Posterior vena cava (tissue), 2 donors: ENCODE results near the gene ZNF319. TPM values are rescaled to one million over a fixed set of nuclear protein-coding genes. Genes with fewer than 3 reads are reported as not detected.

Experiments used
- DNase-seq: peaks from one replicate; pipeline ENCODE4 v3.0.0-alpha.2; 2020; ENCODE audit warnings: low spot score
- intact Hi-C, 2 donors: fragments of 100-400 bp; cut with DNase I; formaldehyde crosslinking; loops; one replicate each; pipeline versions ENCODE4 v1.14.1 to v1.14.2; 2022 to 2023
- total RNA-seq, 2 donors: library from RNA; stranded (reverse); fragmentation: NEBNext Ultra II Directional; extraction: Animal tissue kit (Norgen Biotek cat#: 25700); gene quantifications; one replicate each; pipeline ENCODE4 v1.2.1, GENCODE V29; 2021
- donor health status: DM: yes; HTN: yes; CAD: no.
- donor health status: DM: yes; HTN: yes; CAD: no.

ZNF319 gene
- total RNA-seq, 2 donors from 2014 or later = 7.1 to 7.5 TPM

- peak; percentile 66 for DNase-seq
- intact Hi-C loops = loop anchor here in 1 of 2 donors (1.0 to 5.0 kb wide), 2 partner anchors 28 to 1068 kb away; no protein-coding TSS in a partner anchor
Measured at GRCh38 chr16:58039829-58040495, 39.5 kb upstream of the ZNF319 start.

DNA sequence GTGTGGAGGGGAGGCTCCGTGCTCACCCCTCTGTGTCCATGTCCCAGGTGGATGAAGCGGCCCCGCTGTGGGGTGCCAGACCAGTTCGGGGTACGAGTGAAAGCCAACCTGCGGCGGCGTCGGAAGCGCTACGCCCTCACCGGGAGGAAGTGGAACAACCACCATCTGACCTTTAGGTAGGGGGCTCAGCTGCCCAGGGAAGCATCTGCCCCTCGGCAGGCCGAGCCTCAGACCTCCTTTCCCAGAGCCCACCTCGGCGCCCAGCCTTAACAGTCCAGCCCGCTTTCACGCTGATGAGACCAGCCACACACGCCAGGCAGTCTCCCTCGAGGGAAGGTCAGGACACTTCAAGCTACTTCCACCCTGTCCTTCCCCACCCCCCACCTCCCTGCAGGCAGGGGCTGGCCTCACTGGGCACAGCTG lies 37.8 kb upstream of the ZNF319 start:
- intact Hi-C loops = no loop called here
- no peak for DNase-seq

- no peak for DNase-seq
- intact Hi-C loops = no loop called here
Measured at GRCh38 chr16:58037365-58038057, 37.0 kb upstream of the ZNF319 start.

DNA sequence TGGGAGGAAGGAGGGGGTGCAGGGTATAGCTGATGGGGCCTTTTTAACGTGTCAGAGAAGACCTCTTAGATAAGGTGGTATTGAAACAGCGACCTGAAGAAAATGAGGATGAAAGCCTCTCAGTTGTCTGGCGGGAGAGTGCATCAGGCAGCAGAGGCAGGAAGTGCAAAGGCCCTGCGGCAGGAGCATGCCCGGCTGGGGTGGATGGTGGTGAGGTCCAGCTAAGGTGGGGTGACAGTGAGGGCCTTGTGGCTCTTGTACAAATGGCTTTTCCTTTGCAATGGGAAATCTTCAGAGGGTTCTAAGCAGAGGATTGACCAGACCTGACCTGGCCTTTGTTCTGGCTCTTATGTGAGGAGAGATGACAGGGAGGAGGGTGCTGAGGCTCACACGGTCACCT lies 36.5 kb upstream of the ZNF319 start:
- intact Hi-C loops = no loop called here
- no peak for DNase-seq

GRCh38 chr16:58035356-58036170 lies 35.1 kb upstream of the ZNF319 start:
- DNase-seq = no peak
- intact Hi-C loops = no loop called here

GRCh38 chr16:58034774-58035173 lies 34.3 kb upstream of the ZNF319 start:
- DNase-seq = no peak
- intact Hi-C loops = no loop called here

DNA sequence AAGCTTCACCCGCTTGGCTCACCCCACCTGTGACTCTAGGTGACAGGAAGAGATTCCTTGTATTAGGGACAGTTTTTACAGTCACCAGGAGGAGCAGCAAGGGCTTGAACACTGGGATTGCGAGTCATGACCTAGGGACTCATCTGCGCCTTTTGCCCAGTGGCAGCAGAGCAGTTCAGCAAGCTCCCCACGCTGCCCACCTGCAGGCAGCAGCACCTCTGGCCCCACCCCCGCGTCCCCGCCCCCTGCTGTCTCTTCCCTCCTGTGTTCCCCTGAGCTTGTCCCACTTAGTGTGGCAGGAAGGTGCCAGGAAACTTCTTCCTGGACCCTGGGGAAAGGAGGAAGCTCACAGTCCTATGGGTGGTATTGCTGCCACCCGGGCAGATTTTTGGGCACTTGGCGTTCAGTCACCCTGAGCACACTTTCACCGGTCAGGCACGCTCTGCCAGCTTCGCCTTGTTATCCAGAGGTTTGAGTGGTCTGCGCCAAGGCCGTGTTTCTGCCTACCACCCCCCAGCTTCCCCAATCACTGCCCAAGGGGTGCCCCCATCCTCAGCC lies 33.7 kb upstream of the ZNF319 start:
- no peak for DNase-seq
- intact Hi-C loops = no loop called here

- DNase-seq = no peak
- intact Hi-C loops = no loop called here
Measured at GRCh38 chr16:58032710-58033293, 32.3 kb upstream of the ZNF319 start.

DNA sequence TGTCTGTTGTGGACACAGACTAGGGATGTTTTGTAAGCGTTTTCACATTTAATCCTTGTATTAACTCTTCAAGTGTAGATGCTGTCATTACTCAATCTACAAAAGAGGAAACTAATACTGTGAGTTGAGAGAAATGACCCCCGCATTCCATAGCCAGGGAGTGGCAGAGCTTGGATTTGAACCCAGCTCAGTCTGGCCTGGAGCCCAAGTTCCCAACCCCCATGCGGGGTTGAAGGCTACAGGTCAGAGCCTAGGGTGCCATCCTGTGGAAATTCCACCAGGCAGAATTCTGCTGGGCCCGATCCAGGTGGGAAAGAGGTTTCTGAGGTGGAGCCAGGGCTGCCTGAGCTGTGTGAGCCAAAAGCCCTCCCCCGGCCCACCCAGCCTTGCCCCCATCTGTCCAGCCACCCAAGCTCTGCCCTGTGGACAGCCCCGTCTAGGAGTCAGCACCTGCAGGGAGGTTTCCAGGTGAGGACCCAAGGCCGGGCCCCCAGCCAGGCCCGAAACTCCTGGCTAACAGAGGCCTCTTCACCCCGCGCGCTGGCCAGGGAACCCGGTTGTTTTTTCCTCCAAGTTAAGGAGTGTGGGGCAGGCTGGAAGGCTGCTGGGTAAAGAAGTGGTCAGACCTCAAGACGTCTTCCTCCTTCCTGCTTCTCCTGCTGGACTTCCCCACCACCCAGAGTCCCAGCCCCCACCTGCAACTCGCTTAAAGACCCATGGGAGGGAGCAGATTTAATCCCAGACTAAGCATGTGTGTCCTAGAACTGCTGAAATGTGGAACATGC lies 30.7 kb upstream of the ZNF319 start:
- intact Hi-C loops = no loop called here

DNA sequence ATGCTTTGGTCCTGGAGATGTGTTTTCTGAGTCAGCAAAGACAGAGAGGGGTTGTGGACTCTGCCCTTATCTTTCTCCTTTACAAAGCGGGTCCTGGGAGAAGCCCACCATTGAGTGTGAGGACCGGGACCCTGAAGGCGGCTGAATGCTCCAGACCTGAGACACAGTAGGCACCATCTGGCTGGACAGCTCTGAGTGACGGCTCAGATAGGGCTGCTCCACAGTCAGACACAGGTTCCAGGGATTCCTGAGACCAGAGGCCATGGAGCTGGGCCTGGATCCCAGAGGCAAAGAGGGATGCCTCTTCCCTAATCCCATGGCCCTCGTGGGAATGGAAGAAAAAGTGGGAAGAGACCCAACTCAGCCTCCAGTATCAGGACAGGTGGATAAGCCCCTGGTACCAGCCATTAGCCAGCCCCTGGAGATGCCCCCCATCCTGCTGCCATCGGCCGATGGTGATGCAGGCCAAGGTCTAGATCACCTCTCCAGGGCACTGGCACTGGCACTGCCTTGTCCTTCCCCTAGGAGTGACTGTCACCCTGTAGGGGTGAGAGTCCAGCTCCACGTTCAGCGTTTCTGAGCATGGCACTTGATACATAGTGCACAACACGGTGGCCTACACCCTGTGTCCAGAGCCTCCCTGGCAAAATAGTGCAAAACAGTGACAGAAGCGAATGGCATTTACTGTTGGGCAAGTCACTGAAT lies 29.8 kb upstream of the ZNF319 start:
- intact Hi-C loops = no loop called here
- DNase-seq = no peak

More for the DNA sequence above, 30.7 kb upstream of the ZNF319 start:
- no peak for DNase-seq

DNA sequence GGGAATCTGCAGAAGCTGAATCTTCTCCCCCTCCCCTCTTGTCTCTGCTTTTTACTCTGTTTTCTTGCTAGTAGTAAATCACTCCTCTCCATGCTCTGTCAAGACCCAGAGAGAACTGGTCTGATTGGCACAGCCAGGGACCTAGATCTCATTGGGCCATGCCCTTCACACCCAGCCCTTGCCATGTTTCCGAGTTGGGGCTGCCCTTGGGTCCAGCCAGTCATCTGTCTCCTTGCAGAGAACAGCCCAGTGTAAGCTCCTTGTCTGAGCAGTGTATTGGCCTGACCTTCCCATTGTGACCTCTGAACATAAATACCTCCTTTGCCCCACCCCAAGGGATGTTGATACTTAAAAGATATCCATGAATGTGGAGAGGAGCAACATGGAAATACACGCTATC lies 28.9 kb upstream of the ZNF319 start:
- DNase-seq = no peak
- intact Hi-C loops = loop anchor here in 1 of 2 donors (1.0 kb wide), 1 partner anchor 89 kb away; no protein-coding TSS in a partner anchor

DNA sequence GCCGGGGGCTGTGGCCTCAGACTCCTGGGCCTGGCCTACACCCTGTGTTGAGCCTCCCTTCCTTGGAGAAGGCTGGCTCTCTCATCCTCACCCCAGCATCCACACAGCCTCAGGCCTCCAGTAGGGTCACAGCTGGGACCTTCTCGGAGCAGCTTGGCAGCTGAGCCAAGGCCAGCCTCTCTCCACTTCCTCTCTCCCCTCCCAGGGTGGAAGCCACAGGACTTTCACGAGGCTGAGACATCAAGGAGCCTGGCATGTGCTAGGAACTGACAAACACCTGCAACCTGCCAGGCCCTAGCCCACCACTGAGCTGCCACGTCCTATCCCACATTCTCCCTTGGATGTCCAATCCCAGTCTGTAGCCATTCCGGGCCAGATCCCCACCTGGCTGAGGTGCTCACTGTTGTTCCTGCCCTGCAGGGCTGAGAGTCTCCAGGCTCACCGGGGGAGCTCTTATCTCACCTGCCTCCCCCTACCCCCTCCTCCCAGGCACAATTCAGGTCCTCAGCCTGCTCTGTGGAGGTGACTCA lies 28.1 kb upstream of the ZNF319 start:
- intact Hi-C loops = loop anchor here in 1 of 2 donors (1.0 kb wide), 1 partner anchor 90 kb away; no protein-coding TSS in a partner anchor
- DNase-seq = no peak

DNA sequence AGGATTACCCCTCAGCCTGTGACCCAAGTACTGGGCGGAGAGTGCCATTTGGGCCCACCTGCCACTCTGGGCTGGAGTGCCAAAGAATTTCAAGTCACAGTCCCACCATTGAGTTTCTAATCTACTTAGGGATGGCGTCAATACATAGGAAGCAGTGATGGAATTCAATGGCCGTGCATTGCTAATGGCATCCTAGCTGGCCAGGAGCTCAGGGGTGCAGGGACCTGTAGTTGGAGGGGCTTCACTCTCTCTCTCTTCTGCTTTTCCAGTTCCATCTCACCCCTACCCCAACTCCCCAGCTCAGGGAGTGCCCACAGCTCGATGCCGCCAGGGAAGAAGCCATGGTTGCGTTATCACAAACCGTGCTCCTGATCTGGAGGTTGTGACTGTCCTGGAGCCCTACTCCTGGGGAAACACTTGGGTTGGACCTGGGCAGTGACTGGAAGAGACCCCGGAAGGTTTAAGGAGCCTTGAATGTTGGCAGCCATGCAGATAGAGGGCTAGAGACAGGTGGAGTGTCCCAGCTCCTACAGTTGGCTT lies 27.5 kb upstream of the ZNF319 start:
- DNase-seq = no peak
- intact Hi-C loops = no loop called here

DNA sequence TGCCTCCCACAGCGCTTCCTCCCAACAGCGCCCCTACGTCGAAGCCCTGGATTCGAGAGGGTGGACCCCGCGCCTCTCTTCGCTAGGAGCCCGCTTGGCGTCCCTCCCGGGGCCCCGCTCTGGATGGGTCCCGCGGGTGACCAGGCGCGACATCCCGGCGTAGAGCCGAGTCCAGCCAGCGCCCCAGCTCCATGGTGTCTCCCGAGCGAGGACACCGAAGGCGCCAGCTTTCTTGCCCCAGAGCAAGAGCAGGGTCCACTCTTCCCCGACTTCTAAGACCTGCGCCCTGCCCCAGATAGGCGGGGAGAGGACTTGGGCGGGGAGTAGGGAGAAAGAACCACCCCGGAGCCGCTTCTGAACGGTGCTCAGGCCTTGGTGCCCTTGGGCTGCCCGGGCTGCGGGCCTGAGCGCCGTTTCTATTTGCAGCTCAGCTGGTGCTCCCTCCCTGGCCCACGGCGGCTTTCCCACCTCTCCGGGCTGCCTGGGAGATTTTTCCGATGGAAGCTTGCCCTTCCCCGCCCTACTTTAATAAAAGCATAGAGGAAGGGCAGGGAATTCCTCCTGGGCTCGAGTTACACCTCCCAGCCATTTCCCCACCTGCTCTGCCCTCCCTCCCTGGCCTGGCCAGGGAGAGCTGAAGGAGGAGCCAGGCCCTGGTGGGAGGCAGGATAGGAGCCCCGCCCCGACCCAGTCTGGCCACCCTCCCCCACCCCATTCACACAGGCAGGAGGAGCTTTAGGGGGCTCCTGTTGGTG lies 26.9 kb upstream of the ZNF319 start:
- intact Hi-C loops = no loop called here
- no peak for DNase-seq

- intact Hi-C loops = no loop called here
- DNase-seq = no peak
Measured at GRCh38 chr16:58026705-58027160, 26.3 kb upstream of the ZNF319 start.

DNA sequence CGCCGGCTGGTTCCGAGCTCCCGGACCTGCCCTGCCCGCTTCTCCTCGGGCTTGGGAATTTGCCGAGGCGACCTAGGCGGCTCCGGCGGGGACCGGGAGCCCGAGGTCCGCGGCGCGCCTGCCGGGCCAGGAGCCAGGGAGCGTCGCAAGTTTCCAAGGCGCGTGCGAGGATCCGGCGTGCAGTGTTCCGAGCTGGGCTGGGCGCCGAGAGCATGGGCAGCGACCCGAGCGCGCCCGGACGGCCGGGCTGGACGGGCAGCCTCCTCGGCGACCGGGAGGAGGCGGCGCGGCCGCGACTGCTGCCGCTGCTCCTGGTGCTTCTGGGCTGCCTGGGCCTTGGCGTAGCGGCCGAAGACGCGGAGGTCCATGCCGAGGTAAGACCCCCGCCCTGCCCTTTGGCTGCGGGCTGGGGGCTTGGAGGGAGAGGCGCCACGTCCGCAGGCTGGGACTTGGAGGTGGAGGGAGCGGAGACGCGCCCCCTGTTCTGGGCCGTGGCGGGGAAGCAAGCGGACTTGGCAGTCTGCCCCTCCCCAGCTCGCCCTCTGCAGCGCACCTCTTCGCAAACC lies 25.8 kb upstream of the ZNF319 start:
- intact Hi-C loops = no loop called here
- peak; percentile 87 for DNase-seq
